Spleen (tissue), 11 donors: ENCODE results near the gene LRRC4C. TPM values are rescaled to one million over a fixed set of nuclear protein-coding genes. Genes with fewer than 3 reads are reported as not detected.

Experiments
- DNase-seq: peaks from one replicate; pipeline ENCODE4 v3.0.0-alpha.2; 2020
- H3K27ac ChIP-seq, 8 donors: fragments of 200-600 bp; sonication (generic) in 7 of 8; 1 replicate in 4 of 8; 2 replicates in 4 of 8; pipeline versions ENCODE4 v1.5.0 to v1.8.0; 2016 to 2021; ENCODE audit warnings: inconsistent platforms in 4 of 8, mild to moderate bottlenecking in 4 of 8, moderate library complexity in 1 of 8
- H3K27me3 ChIP-seq, 7 donors: fragments of 200-600 bp; sonication (generic) in 6 of 7; replicated peaks in 1 of 7; 1 replicate in 4 of 7; 2 replicates in 3 of 7; pipeline versions ENCODE4 v1.5.0 to v1.8.0; 2016 to 2021; ENCODE audit warnings: inconsistent platforms in 3 of 7, mild to moderate bottlenecking in 1 of 7
- H3K36me3 ChIP-seq, 6 donors: fragments of 200-600 bp; sonication (generic) in 5 of 6; 1 replicate in 4 of 6; 2 replicates in 2 of 6; pipeline versions ENCODE4 v1.5.0 to v1.8.0; 2016 to 2021; ENCODE audit warnings: inconsistent platforms in 2 of 6
- H3K4me1 ChIP-seq, 6 donors: fragments of 200-600 bp; sonication (generic) in 5 of 6; 1 replicate in 3 of 6; 2 replicates in 3 of 6; pipeline versions ENCODE4 v1.5.0 to v1.8.0; 2016 to 2021; ENCODE audit warnings: inconsistent platforms in 3 of 6
- H3K4me3 ChIP-seq, 8 donors: fragments of 200-600 bp; sonication (generic) in 7 of 8; 1 replicate in 4 of 8; 2 replicates in 4 of 8; pipeline versions ENCODE4 v1.5.0 to v1.8.0; 2016 to 2021; ENCODE audit warnings: inconsistent platforms in 4 of 8, mild to moderate bottlenecking in 4 of 8, moderate library complexity in 2 of 8
- H3K9me3 ChIP-seq, 8 donors: fragments of 200-600 bp; sonication (generic) in 7 of 8; 1 replicate in 4 of 8; 2 replicates in 4 of 8; pipeline versions ENCODE4 v1.5.0 to v1.8.0; 2016 to 2021; ENCODE audit warnings: inconsistent platforms in 4 of 8
- POLR2A ChIP-seq, 3 donors: fragments of 450-650 bp; IDR thresholded peaks; one replicate each; pipeline ENCODE4 v1.5.1; 2017; ENCODE audit warnings: antibody characterized with exemption in 3 of 3, mild to moderate bottlenecking in 1 of 3
- POLR2AphosphoS5 ChIP-seq, 3 donors: sonication (generic); formaldehyde crosslinking; IDR thresholded peaks; one replicate each; pipeline ENCODE4 v1.5.1; 2017; ENCODE audit warnings: antibody characterized with exemption in 3 of 3
- WGBS, 5 donors: extraction: QIAGEN DNeasy Blood & Tissue Kit in 3 of 5; methylation state at CpG; one replicate each; pipeline versions ENCODE4 v1.1.5 to v1.1.7; 2013 to 2018; 5-methylcytosine and 5-hydroxymethylcytosine counted together
- intact Hi-C: fragments of 100-400 bp; cut with DNase I; formaldehyde crosslinking; loops from one replicate; pipeline ENCODE4 v1.15.0; 2023; ENCODE audit warnings: low total_unique reads
- polyA plus RNA-seq, 3 donors: library from polyadenylated mRNA; stranded (reverse); fragments of 200-250 nt; gene quantifications; one replicate each; pipeline ENCODE4 v1.2.1, GENCODE V29; 2013
- total RNA-seq, 7 donors: library from RNA; depleted of rRNA in 3 of 7; stranded (reverse); fragments of >200 nt in 3 of 7; fragmentation: NEBNext Ultra II Directional in 4 of 7; extraction: Animal tissue kit (Norgen Biotek cat#: 25700) in 4 of 7; gene quantifications; one replicate each; pipeline versions ENCODE4 v1.1.0 to v1.2.1, GENCODE V29; 2016 to 2021
- TF ChIP-seq, protein P1 (sequence below), 11 experiments: fragments of 200-600 bp in 7 of 11; fragments of 450-650 bp in 4 of 11; sonication (generic) in 4 of 11; IDR thresholded peaks in 8 of 11; conservative IDR thresholded peaks in 3 of 11; 1 replicate in 7 of 11; 2 replicates in 4 of 11; pipeline versions ENCODE4 v1.4.0 to v1.8.0; 2016 to 2021; ENCODE audit warnings: antibody characterized with exemption in 11 of 11, inconsistent platforms in 4 of 11, mild to moderate bottlenecking in 1 of 11
- donor health status: healthy with polysubstance abuse.
- donor health status: DM: no; HTN: no; CAD: no; lungs with moderate emphysema.
- donor health status: DM: no; HTN: no; CAD: no.
- donor health status: Bipolar disorder and iron deficiency.
- donor health status: healthy.
- donor health status: DM: no; HTN: no; CAD: no.
- donor health status: DM: yes; HTN: yes; CAD: no.

LRRC4C gene
- total and polyA plus RNA-seq, 10 donors, result 0.15 to 8.9 (median 1.9) TPM

DNA sequence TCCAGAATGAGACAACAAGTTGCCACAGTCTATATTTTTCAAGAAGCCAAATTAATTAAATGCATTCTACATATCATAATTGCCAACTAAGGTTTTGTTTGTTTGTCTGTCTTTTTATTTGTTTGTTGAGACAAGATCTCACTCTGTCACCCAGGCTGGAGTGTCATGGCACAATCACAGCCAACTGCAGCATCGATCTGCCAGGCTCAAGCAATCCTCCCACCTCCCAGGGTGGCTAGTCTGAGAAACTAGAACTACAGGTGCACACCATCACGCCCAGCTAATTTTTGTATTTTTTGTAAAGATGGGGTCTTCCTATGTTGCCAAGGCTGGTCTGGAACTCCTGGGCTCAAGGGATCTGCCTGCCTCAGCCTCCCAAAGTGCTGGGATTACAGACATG is 140.0 kb downstream of the LRRC4C start:
- peaks cover 0 to 8% (median 0%) of the 10 kb centered on the region in 8 donors for H3K9me3 ChIP-seq
- no peak overlapping the region for H3K4me3 ChIP-seq
- H3K36me3 ChIP-seq, result no peaks in the 10 kb centered on the region
- H3K4me1 ChIP-seq, result no peaks in the 10 kb centered on the region
- no peak for DNase-seq
- intact Hi-C loops, result no loop called here
- H3K27ac ChIP-seq, result no peak overlapping the region
- H3K27me3 ChIP-seq, result no peaks in the 10 kb centered on the region
- 59 to 90% (median 74%) methylated on average over 2 of the region's 2 CpGs for WGBS, 5 donors
- TF ChIP-seq POLR2A (IDR thresholded peaks at IDR 0.05) (no peak), POLR2AphosphoS5 (IDR thresholded peaks at IDR 0.05) (no peak)
- TF ChIP-seq, protein P1, sequence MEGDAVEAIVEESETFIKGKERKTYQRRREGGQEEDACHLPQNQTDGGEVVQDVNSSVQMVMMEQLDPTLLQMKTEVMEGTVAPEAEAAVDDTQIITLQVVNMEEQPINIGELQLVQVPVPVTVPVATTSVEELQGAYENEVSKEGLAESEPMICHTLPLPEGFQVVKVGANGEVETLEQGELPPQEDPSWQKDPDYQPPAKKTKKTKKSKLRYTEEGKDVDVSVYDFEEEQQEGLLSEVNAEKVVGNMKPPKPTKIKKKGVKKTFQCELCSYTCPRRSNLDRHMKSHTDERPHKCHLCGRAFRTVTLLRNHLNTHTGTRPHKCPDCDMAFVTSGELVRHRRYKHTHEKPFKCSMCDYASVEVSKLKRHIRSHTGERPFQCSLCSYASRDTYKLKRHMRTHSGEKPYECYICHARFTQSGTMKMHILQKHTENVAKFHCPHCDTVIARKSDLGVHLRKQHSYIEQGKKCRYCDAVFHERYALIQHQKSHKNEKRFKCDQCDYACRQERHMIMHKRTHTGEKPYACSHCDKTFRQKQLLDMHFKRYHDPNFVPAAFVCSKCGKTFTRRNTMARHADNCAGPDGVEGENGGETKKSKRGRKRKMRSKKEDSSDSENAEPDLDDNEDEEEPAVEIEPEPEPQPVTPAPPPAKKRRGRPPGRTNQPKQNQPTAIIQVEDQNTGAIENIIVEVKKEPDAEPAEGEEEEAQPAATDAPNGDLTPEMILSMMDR (IDR thresholded peaks at IDR 0.05 in 8 of 11, conservative IDR thresholded peaks at IDR 0.05 in 3 of 11), result no peak

DNA sequence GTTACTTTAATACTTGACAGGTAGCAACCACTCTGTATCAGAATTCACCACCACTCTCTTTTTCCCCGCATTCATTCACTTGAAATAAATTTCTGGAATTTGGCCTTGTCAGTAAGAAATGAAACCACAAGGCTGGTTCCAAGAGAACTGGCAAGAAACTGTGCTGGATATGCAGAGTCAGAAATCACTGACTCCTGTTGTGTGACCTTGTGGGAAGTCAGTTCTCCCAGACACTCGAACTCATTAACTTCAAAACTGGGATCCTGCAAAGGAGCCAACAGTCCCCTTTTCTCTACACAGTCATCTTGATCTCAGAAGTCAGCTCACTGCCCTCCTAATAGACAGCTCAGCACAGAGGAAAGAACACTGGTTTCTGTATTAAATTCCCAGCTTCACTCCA is 142.7 kb downstream of the LRRC4C start:
- 47 to 68% (median 54%) methylated on average over 2 of the region's 2 CpGs for WGBS, 5 donors
- TF ChIP-seq, protein P1 (IDR thresholded peaks at IDR 0.05 in 8 of 11, conservative IDR thresholded peaks at IDR 0.05 in 3 of 11), result no peak
- no peak for TF ChIP-seq POLR2A (IDR thresholded peaks at IDR 0.05)
- no peak for TF ChIP-seq POLR2AphosphoS5 (IDR thresholded peaks at IDR 0.05)
- Histone ChIP-seq H3K4me1 (no peaks in the 10 kb centered on the region), H3K27me3 (no peaks in the 10 kb centered on the region), H3K27ac (no peak overlapping the region), H3K4me3 (no peak overlapping the region), H3K36me3 (no peaks in the 10 kb centered on the region), H3K9me3 (peaks cover 0 to 8% (median 0%) of the 10 kb centered on the region in 8 donors)
- intact Hi-C loops, result no loop called here
- DNase-seq, result no peak

DNA sequence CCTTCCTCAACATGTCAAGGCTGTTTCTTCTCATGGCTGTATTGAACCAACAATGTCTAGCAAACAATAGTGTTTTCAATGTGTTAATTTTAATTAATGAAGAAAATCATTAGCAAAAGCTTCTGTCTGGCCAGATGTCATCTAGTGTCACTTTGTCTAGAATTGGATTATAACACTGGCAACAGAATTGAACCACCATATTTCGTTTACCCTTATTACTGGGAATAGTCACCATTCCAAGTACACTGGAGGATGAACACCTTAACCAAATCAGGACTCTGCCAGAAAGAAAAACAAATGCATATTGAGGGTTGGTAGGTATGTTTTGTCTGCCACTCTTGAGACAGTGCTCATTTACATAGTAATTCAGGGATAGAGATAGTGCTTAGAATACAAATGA is 146.2 kb downstream of the LRRC4C start:
- Histone ChIP-seq H3K27ac (no peak overlapping the region), H3K36me3 (no peaks in the 10 kb centered on the region), H3K4me1 (no peaks in the 10 kb centered on the region), H3K27me3 (no peaks in the 10 kb centered on the region), H3K9me3 (no peaks in the 10 kb centered on the region), H3K4me3 (no peak overlapping the region)
- intact Hi-C loops, result no loop called here
- TF ChIP-seq, protein P1 (IDR thresholded peaks at IDR 0.05 in 8 of 11, conservative IDR thresholded peaks at IDR 0.05 in 3 of 11), result no peak
- TF ChIP-seq POLR2AphosphoS5 (IDR thresholded peaks at IDR 0.05) (no peak), POLR2A (IDR thresholded peaks at IDR 0.05) (no peak)
- DNase-seq, result no peak
- WGBS, 5 donors, result 53 to 80% (median 63%) methylated on average over 1 of the region's 1 CpG

- Histone ChIP-seq H3K4me3 (no peak overlapping the region), H3K9me3 (no peaks in the 10 kb centered on the region), H3K4me1 (no peaks in the 10 kb centered on the region), H3K36me3 (no peaks in the 10 kb centered on the region), H3K27ac (peak overlapping the region in 1 of 8 donors; percentile 5), H3K27me3 (no peaks in the 10 kb centered on the region)
- TF ChIP-seq POLR2A (IDR thresholded peaks at IDR 0.05) (no peak), POLR2AphosphoS5 (IDR thresholded peaks at IDR 0.05) (no peak)
- TF ChIP-seq, protein P1 (IDR thresholded peaks at IDR 0.05 in 8 of 11, conservative IDR thresholded peaks at IDR 0.05 in 3 of 11), result no peak
- WGBS, 5 donors, result 69 to 82% (median 73%) methylated on average over 4 of the region's 4 CpGs
- intact Hi-C loops, result no loop called here
- no peak for DNase-seq
These were observed 149.7 kb downstream of the LRRC4C start for GRCh38 chr11:41309716-41310115.
